GM21515 (cell line): Measurements from ENCODE around the gene FKBP6.
"Not testable (repeated sequence)": the region's sequence is repeated elsewhere in the genome, so short reads cannot be mapped to it uniquely, and the experiment has no call there.

Experiments
- ATAC-seq: cut with Tn5 transposase; IDR thresholded peaks from one replicate; pipeline ENCODE4 v1.9.1; 2021; ENCODE audit not compliant: unreplicated experiment

FKBP6 gene

GRCh38 chr7:73323434-73324080 lies 4.4 kb upstream of the FKBP6 start:
- ATAC-seq = not testable (repeated sequence)

- not testable (repeated sequence) for ATAC-seq
These were observed 3.7 kb upstream of the FKBP6 start for GRCh38 chr7:73324081-73324845.

GRCh38 chr7:73325424-73325823 lies 2.5 kb upstream of the FKBP6 start:
- not testable (repeated sequence) for ATAC-seq

GRCh38 chr7:73327449-73327848 lies 512 bp upstream of the FKBP6 start:
- ATAC-seq = not testable (repeated sequence)

- ATAC-seq = no peak
These were observed 735 bp downstream of the FKBP6 start for GRCh38 chr7:73328696-73329095.

- ATAC-seq = no peak
These were observed 2.1 kb downstream of the FKBP6 start for GRCh38 chr7:73329861-73330581.

- ATAC-seq = no peak
These were observed 2.8 kb downstream of the FKBP6 start for GRCh38 chr7:73330772-73331171.

GRCh38 chr7:73332447-73332846 lies 4.5 kb downstream of the FKBP6 start:
- ATAC-seq = no peak

- ATAC-seq = no peak
These were observed 10.4 kb downstream of the FKBP6 start for GRCh38 chr7:73338321-73338720.

- ATAC-seq = no peak
These were observed 12.6 kb downstream of the FKBP6 start for GRCh38 chr7:73340514-73340913.

- ATAC-seq = no peak
These were observed 13.9 kb downstream of the FKBP6 start for GRCh38 chr7:73341877-73342276.

GRCh38 chr7:73342645-73343044 lies 14.7 kb downstream of the FKBP6 start:
- no peak for ATAC-seq

GRCh38 chr7:73343671-73344380 lies 15.9 kb downstream of the FKBP6 start:
- no peak for ATAC-seq

GRCh38 chr7:73345538-73345937 lies 17.6 kb downstream of the FKBP6 start:
- ATAC-seq = no peak

GRCh38 chr7:73345951-73346350 lies 18.0 kb downstream of the FKBP6 start:
- ATAC-seq = no peak

GRCh38 chr7:73349763-73350162 lies 21.8 kb downstream of the FKBP6 start:
- no peak for ATAC-seq

- no peak for ATAC-seq
These were observed 22.5 kb downstream of the FKBP6 start for GRCh38 chr7:73350306-73351068.

- no peak for ATAC-seq
These were observed 23.6 kb downstream of the FKBP6 start for GRCh38 chr7:73351447-73352167.

GRCh38 chr7:73352784-73353183 lies 24.8 kb downstream of the FKBP6 start:
- ATAC-seq = no peak

- ATAC-seq = no peak
These were observed 25.3 kb downstream of the FKBP6 start for GRCh38 chr7:73353243-73353642.
